ENCODE data around the gene RPS27L.
A peak's percentile ranks its signal among the peaks of the same experiment; 100 is the strongest.

DNA sequence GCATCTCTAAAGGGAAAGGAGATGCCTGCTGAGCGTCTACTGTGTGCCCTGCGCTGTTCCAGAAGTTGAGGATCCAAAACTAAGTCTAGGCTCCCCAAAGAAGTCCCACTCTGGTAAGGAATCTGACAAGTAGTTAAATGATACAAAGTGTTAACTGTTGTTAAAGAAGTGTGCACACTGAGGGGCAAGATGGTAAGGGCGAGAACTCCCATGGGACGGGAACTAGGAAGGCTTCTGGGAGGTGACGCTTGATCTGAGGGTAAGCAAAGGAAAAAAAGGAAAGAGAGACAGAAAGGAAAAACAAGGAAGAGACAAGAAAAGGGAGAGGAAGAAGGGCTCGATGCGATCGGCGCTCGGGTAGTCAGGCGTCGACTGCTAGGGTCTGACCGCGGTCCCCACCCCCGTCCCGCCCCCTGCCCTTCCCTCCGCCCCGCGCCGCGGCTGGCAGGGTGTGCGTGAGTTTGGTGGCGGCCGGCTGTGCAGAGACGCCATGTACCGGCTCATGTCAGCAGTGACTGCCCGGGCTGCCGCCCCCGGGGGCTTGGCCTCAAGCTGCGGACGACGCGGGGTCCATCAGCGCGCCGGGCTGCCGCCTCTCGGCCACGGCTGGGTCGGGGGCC is 35.8 kb downstream of the RPS27L start, which contains the start of gene LACTB:
- TF ChIP-seq POLR2AphosphoS5 (IDR thresholded peaks at IDR 0.05), result peak; percentile 75 to 96 (median 93)
- no peak for TF ChIP-seq CTCF (IDR thresholded peaks at IDR 0.05)
